B cell (primary cell): ENCODE data around the gene C7. TPM values are rescaled to one million over a fixed set of nuclear protein-coding genes. Genes with fewer than 3 reads are reported as not detected.

ENCODE experiments used
- ATAC-seq: fragments of 200-7000 bp; cut with Tn5 transposase; one replicate; pipeline ENCODE4 v1.10.0; 2021; ENCODE audit warnings: low read depth, mild to moderate bottlenecking, moderate number of reproducible peaks, moderate library complexity
- CTCF ChIA-PET: fragments of 350-600 bp; sonication (Branson Sonifier 250); formaldehyde crosslinking; loops from one replicate; lab custom pipeline; 2021; ENCODE audit warnings: antibody characterized with exemption, inconsistent platforms; lab: Charles Lee
- POLR2A ChIA-PET: fragments of 350-600 bp; sonication (Branson Sonifier 250); formaldehyde crosslinking; loops from one replicate; lab custom pipeline; 2021; ENCODE audit warnings: antibody characterized with exemption; lab: Charles Lee
- DNase-seq: peaks from one replicate; pipeline ENCODE4 v3.0.0; 2013
- H2AFZ ChIP-seq: 2 replicates; pipeline ENCODE4 v1.6.1; 2012; ENCODE audit warnings: mild to moderate bottlenecking, low read depth, low read length; ENCODE audit not compliant: insufficient read depth, poor library complexity, severe bottlenecking
- H3K27ac ChIP-seq, 2 donors: 1 replicate in 1 of 2; 2 replicates in 1 of 2; pipeline ENCODE4 v1.5.1; 2012 to 2013; ENCODE audit warnings: low read length in 2 of 2, mild to moderate bottlenecking in 2 of 2, moderate library complexity in 1 of 2
- H3K27me3 ChIP-seq, 4 experiments: fragments of 200-600 bp in 1 of 4; sonication (generic) in 1 of 4; replicated peaks in 1 of 4; 1 replicate in 2 of 4; 2 replicates in 2 of 4; pipeline versions ENCODE4 v1.6.1 to v1.7.0; 2013 to 2016; ENCODE audit warnings: low read length in 3 of 4, mild to moderate bottlenecking in 2 of 4, mixed read lengths in 1 of 4, moderate library complexity in 1 of 4; ENCODE audit not compliant: insufficient read depth in 4 of 4, control insufficient read depth in 3 of 4; ENCODE audit errors: control extremely low read depth in 1 of 4
- H3K36me3 ChIP-seq, 2 experiments: replicated peaks in 1 of 2; 1 replicate in 1 of 2; 2 replicates in 1 of 2; pipeline versions ENCODE4 v1.6.1 to v1.7.1; 2013; ENCODE audit warnings: low read length in 1 of 2; ENCODE audit not compliant: insufficient read depth in 2 of 2, control insufficient read depth in 1 of 2; ENCODE audit errors: control extremely low read depth in 1 of 2, extremely low read depth in 1 of 2
- H3K4me1 ChIP-seq, 2 donors: fragments of 200-600 bp in 1 of 2; sonication (generic) in 1 of 2; 1 replicate in 1 of 2; 2 replicates in 1 of 2; pipeline versions ENCODE4 v1.5.1 to v1.6.1; 2013 to 2017; ENCODE audit warnings: low read length in 2 of 2; ENCODE audit not compliant: control insufficient read depth in 2 of 2, insufficient read depth in 2 of 2
- H3K4me2 ChIP-seq: replicated peaks from 2 replicates; pipeline ENCODE3; 2012; ENCODE audit warnings: mild to moderate bottlenecking, low read depth, low read length; ENCODE audit not compliant: poor library complexity, severe bottlenecking
- H3K4me3 ChIP-seq, 5 experiments: fragments of 200-600 bp in 1 of 5; sonication (generic) in 1 of 5; 1 replicate in 3 of 5; 2 replicates in 2 of 5; pipeline versions ENCODE4 v1.5.1 to v1.7.0; 2011 to 2016; ENCODE audit warnings: low read length in 4 of 5, mild to moderate bottlenecking in 4 of 5, low read depth in 2 of 5, control low read depth in 1 of 5, moderate library complexity in 1 of 5; ENCODE audit not compliant: insufficient read depth in 1 of 5; ENCODE audit errors: control extremely low read depth in 1 of 5, extremely low read depth in 1 of 5
- H3K79me2 ChIP-seq: fragments of 200-600 bp; sonication (generic); one replicate; pipeline ENCODE4 v1.6.0; 2016; ENCODE audit warnings: low read length; ENCODE audit not compliant: control insufficient read depth, insufficient read depth
- H3K9ac ChIP-seq: fragments of 200-600 bp; sonication (generic); 2 replicates; pipeline ENCODE4 v1.6.1; 2017; ENCODE audit warnings: mild to moderate bottlenecking, low read length, moderate library complexity
- H3K9me3 ChIP-seq, 3 donors: one replicate each; pipeline versions ENCODE4 v1.6.1 to v1.7.1; 2013; ENCODE audit warnings: low read length in 2 of 3; ENCODE audit not compliant: control insufficient read depth in 2 of 3, insufficient read depth in 1 of 3; ENCODE audit errors: control extremely low read depth in 1 of 3
- H4K20me1 ChIP-seq: 2 replicates; pipeline ENCODE4 v1.6.0; 2012; ENCODE audit warnings: mild to moderate bottlenecking, low read length; ENCODE audit not compliant: insufficient read depth, control insufficient read depth, poor library complexity, severe bottlenecking
- H3K27ac Mint-ChIP-seq: one replicate; pipeline ENCODE4 v1.8.0; 2021; ENCODE audit warnings: mixed read lengths
- H3K27me3 Mint-ChIP-seq: one replicate; pipeline ENCODE4 v1.8.0; 2021; ENCODE audit warnings: mixed read lengths
- H3K4me1 Mint-ChIP-seq: one replicate; pipeline ENCODE4 v1.8.0; 2021; ENCODE audit warnings: mixed read lengths
- H3K4me3 Mint-ChIP-seq: one replicate; pipeline ENCODE4 v1.8.0; 2021; ENCODE audit warnings: mixed read lengths
- H3K9me3 Mint-ChIP-seq: one replicate; pipeline ENCODE4 v1.8.0; 2022; ENCODE audit warnings: mixed read lengths; ENCODE audit not compliant: insufficient read depth
- EZH2 ChIP-seq: IDR thresholded peaks from 2 replicates; pipeline ENCODE4 v1.6.1; 2012; ENCODE audit warnings: borderline replicate concordance, low read depth, mild to moderate bottlenecking, moderate library complexity, low read length; ENCODE audit not compliant: insufficient read depth, poor library complexity, severe bottlenecking
- WGBS: methylation state at CpG from one replicate; pipeline ENCODE4 v1.1.5; 2013; ENCODE audit warnings: missing lambda C conversion rate; ENCODE audit not compliant: insufficient coverage; 5-methylcytosine and 5-hydroxymethylcytosine counted together
- intact Hi-C: fragments of 100-400 bp; cut with micrococcal nuclease; formaldehyde crosslinking; loops from one replicate; pipeline ENCODE4 v1.10.0; 2022
- polyA plus RNA-seq: library from polyadenylated mRNA; depleted of rRNA; stranded (reverse); fragments of >200 nt; gene quantifications from 2 replicates; pipeline ENCODE4 v1.2.3, GENCODE V29; 2012
- total RNA-seq, 2 donors: library from RNA; stranded (reverse); fragments of 120-200 nt in 1 of 2; gene quantifications; 1 replicate in 1 of 2; 2 replicates in 1 of 2; pipeline versions ENCODE4 v1.2.3 to v1.2.4, GENCODE V29; 2013 to 2022
- TF ChIP-seq, protein P1 (sequence below): fragments of 200-600 bp; IDR thresholded peaks from one replicate; pipeline ENCODE4 v1.8.0; 2022; ENCODE audit warnings: antibody characterized with exemption, mild to moderate bottlenecking

The C7 gene
- total and polyA plus RNA-seq, 2 donors (not counting 1 experiment from before 2014, with no cell fraction given) = not detected

DNA sequence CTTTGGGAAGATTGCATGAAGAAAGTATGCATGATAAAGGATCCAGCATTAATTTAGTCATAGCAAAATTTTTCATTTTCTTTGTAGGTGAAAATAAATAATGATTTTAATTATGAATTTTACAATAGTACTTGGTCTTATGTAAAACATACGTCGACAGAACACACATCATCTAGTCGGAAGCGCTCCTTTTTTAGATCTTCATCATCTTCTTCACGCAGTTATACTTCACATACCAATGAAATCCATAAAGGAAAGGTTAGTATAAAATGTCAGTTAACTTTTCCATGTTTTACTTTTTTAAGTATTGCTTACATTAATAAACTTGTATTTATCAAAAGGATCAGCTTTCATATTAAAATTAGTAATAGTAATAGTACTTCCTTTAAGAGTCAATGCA lies 35.8 kb downstream of the C7 start:
- H3K4me1 ChIP-seq = no peaks in the 10 kb centered on the region
- Mint-ChIP-seq H3K9me3 (no peaks in the 10 kb centered on the region), H3K27ac (no peak overlapping the region), H3K4me1 (no peaks in the 10 kb centered on the region), H3K4me3 (no peak overlapping the region), H3K27me3 (peaks cover 10% of the 10 kb centered on the region)
- ChIA-PET POLR2A (no interaction called here), CTCF (no interaction called here)
- no peak for DNase-seq
- no peak overlapping the region for H3K4me2 ChIP-seq
- no peak overlapping the region for H3K9ac ChIP-seq
- H3K79me2 ChIP-seq = no peaks in the 10 kb centered on the region
- H3K27ac ChIP-seq = no peak overlapping the region
- no peak overlapping the region for H2AFZ ChIP-seq
- intact Hi-C loops = no loop called here
- H3K9me3 ChIP-seq = no peaks in the 10 kb centered on the region
- no peaks in the 10 kb centered on the region for H3K27me3 ChIP-seq
- no peak for ATAC-seq
- no peaks in the 10 kb centered on the region for H3K36me3 ChIP-seq
- TF ChIP-seq, protein P1, sequence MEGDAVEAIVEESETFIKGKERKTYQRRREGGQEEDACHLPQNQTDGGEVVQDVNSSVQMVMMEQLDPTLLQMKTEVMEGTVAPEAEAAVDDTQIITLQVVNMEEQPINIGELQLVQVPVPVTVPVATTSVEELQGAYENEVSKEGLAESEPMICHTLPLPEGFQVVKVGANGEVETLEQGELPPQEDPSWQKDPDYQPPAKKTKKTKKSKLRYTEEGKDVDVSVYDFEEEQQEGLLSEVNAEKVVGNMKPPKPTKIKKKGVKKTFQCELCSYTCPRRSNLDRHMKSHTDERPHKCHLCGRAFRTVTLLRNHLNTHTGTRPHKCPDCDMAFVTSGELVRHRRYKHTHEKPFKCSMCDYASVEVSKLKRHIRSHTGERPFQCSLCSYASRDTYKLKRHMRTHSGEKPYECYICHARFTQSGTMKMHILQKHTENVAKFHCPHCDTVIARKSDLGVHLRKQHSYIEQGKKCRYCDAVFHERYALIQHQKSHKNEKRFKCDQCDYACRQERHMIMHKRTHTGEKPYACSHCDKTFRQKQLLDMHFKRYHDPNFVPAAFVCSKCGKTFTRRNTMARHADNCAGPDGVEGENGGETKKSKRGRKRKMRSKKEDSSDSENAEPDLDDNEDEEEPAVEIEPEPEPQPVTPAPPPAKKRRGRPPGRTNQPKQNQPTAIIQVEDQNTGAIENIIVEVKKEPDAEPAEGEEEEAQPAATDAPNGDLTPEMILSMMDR = no peak
- TF ChIP-seq EZH2 = no peak
- no peak overlapping the region for H3K4me3 ChIP-seq
- WGBS = no CpG with 5 or more reads among the region's 5 CpGs
- H4K20me1 ChIP-seq = no peaks in the 10 kb centered on the region

DNA sequence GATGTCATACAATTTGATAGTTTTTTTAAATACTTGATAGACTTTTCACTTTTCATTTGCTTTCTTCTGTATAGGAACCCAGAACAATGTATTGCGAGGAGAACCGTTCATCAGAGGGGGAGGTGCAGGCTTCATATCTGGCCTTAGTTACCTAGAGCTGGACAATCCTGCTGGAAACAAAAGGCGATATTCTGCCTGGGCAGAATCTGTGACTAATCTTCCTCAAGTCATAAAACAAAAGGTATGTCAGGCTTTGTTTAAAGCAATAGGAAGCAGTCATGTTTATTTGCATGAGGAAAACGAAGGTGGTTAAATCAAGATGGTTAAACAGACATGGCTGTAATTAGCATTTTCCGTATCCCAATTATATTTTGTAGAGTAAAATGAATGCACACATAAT lies 46.0 kb downstream of the C7 start:
- H3K27ac ChIP-seq = no peak overlapping the region
- ATAC-seq (no peak), DNase-seq (no peak)
- H3K9ac ChIP-seq = no peak overlapping the region
- intact Hi-C loops = no loop called here
- H2AFZ ChIP-seq = no peak overlapping the region
- H3K4me3 ChIP-seq = no peak overlapping the region
- WGBS = 82% methylated on average over 3 of the region's 5 CpGs
- Mint-ChIP-seq H3K9me3 (peaks cover 7% of the 10 kb centered on the region), H3K4me3 (no peak overlapping the region), H3K27ac (no peak overlapping the region), H3K4me1 (no peaks in the 10 kb centered on the region), H3K27me3 (peaks cover 3% of the 10 kb centered on the region)
- H4K20me1 ChIP-seq = no peaks in the 10 kb centered on the region
- no peak for TF ChIP-seq EZH2
- TF ChIP-seq, protein P1 = no peak
- H3K9me3 ChIP-seq = peaks cover 0 to 3% (median 0%) of the 10 kb centered on the region in 3 donors
- H3K27me3 ChIP-seq = peaks cover 0 to 3% (median 0%) of the 10 kb centered on the region in 4 experiments
- no peaks in the 10 kb centered on the region for H3K4me1 ChIP-seq
- CTCF ChIA-PET = no interaction called here
- H3K36me3 ChIP-seq = no peaks in the 10 kb centered on the region
- H3K79me2 ChIP-seq = no peaks in the 10 kb centered on the region
- H3K4me2 ChIP-seq = no peak overlapping the region
- POLR2A ChIA-PET = no interaction called here
